Inflammatory macrophage treated with lipopolysaccharide for 4 hours (primary cell): ENCODE measurements around the gene MOAP1.
A peak's percentile ranks its signal among the peaks of the same experiment; 100 is the strongest.

Source experiments
- DNase-seq: peaks from one replicate; pipeline ENCODE4 v3.0.0-alpha.2; 2020

MOAP1 gene

DNA sequence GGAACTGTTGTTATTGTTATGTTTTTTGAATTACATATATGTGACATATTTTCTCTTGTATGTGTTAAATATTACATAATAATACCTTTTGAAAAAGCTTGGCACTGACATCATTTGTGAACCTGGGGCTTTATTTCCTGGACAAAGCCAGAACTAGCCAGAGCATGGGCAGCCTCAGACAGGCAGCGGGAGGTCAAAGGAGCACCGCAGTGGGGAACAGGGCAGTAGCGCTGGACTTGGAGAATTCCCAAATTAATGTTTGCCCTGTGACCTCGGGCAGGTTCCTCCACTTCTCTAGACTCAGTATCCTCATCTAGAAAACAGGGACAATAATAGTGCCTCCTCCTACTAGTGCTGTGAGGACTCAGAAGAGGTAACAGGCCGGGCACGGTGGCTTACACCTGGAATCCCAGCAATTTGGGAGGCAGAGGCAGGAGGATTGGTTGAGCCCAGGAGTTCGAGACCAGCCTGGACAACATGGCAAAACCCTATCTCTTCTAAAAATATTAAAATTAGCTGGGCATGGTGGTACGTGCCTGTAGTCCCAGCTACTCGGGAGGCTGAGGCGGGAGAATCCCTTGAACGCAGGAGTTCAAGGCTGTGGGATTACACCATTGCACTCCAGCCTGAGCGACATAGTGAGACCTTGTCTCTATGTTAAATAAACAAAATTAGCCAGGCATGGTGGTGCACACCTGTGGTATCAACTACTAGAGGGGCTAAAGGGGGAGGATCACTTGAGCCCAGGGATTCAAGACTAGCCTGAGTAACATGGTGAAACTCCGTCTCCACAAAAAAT is 41.6 kb downstream of the MOAP1 start:
- no peak for DNase-seq

DNA sequence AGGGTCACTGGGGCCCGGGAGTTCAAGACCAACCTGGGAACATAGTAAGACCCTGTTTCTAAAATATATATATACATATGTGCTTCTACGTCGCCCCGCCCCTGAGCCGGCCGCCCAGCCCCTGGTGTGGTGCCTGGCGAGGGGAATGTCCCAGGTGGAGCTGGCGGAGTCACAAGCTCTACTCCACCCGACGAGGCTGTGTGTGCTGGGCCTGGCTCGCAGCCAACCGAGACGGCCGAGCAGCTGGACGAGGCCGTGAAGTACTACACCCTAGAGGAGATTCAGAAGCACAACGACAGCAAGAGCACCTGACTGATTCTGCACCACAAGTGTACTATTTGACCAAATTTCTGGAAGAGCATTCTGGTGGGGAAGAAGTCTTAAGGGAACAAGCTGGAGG is 46.8 kb downstream of the MOAP1 start:
- no peak for DNase-seq

DNA sequence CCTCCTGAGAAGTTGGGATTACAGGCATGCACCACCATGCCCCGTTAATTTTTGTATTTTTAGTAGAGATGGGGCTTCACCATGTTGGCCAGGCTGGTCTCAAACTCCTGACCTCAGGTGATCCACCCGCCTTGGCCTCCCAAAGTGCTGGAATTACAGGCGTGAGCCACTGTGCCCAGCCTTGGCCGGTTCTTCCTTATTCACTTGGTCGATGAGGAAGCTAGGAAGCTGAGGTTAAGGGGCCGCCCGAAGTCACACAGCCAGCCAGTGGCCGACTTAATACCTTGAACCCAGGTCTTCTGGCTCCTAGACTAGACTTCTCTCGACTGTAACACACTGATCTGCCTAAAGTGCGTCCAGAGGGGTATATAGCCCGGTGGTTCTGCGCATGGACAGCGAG is 48.2 kb downstream of the MOAP1 start:
- peak; percentile 39 for DNase-seq

DNA sequence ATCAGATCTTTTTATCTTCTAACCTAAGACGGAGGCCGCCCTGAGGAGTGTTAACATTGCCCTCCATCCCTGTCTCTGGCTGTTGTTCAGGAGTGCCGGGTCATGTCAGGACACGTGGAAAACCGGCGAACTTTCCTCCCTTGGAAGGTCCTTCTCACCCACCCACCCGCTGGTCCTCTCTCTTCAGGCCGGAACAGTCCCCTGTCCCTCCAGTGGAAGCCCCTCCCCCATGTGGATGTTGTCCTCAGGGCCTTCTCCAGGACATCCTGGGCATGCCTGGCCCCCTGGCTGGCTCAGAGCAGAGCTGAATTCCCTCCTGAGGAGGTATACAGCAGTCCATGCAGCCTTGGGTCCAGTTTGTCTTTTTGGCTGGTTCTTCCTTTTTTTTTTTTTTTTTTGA is 48.7 kb downstream of the MOAP1 start:
- DNase-seq, result no peak

DNA sequence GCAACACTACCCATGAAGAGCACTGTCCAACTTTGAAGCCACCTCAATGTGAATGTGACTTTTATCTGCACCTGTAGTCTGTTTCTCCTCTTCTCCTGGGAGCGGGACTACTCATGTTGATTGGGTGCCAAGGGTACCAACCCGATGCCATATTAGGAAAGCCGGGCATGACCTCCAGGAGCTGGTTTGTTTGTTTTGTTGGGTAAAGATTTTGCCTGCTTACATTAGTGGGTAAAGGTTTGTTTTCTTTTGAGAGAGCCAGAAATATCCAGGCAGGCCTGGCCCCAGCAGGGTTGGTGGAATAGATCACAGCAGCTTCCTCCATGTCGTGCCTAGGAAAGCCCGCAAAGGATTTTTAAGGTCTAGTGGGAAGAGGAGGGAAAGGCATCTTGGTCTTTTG is 49.3 kb downstream of the MOAP1 start:
- DNase-seq, result no peak

DNA sequence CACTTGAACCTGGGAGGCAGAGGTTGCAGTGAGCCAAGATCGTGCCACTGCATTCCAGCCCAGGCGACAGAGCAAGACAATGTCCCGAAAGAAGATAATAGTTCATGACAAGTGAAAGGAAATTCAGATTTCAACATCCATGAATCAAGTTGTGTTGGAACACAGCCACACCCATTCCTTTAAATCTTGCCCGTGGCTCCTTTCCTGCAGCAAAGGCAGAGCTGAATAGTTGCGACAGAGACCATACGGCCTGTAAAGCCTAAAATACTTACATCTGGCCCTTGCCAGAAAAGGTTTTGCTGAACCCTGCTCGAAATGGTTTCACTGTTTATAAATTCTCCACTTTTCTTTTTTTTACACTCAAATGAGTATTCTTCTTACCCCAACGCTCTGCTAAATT is 51.2 kb downstream of the MOAP1 start:
- peak; percentile 90 for DNase-seq

DNA sequence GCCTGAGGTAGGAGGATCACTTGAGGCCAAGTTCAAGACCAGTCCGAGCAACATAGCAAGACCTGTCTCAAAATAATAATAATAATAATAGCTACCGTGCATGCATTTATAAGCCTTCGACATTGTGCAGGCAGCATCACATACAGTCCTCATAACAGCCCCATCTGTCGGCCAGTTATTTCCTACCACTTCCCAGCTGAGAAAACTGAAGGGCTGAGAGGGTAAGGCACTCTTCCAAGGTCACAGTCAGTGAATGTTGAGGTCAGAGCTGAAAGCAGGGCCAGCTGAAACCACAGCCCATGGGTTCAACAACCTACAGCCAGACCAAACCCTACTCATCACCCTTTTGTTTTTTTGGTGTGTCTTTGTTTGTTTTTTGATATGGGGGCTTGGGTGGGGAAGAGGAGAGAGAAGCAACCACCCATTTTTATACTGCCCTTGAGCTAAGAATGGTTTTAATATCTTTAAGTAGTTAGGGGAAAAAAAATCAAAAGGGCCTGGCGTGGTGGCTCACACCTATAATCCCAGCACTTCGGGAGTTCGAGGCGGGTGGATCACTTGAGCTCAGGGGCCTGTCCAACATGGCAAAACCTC is 52.1 kb downstream of the MOAP1 start:
- DNase-seq, result peak; percentile 64
